HepG2 (cell line): ENCODE results near the gene NEK11.

ENCODE experiments used
- ATF1 ChIP-seq: IDR thresholded peaks from 2 replicates; pipeline ENCODE4 v1.6.1; 2016; ENCODE audit warnings: mild to moderate bottlenecking, control low read depth
- CTCF ChIP-seq: sonication (generic); formaldehyde crosslinking; IDR thresholded peaks from 2 replicates; pipeline ENCODE4 v1.5.0; 2020; ENCODE audit warnings: mild to moderate bottlenecking, missing genetic modification reagents, moderate library complexity
- FOSL1 ChIP-seq: sonication (generic); formaldehyde crosslinking; IDR thresholded peaks from 2 replicates; pipeline ENCODE4 v1.9.0; 2021; ENCODE audit warnings: missing genetic modification reagents, borderline replicate concordance
- GTF2F1 ChIP-seq: fragments of 150-350 bp; IDR thresholded peaks from 2 replicates; pipeline ENCODE4 v1.6.1; 2014; ENCODE audit warnings: low read length
- PPARG ChIP-seq: conservative IDR thresholded peaks from 2 replicates; pipeline ENCODE4 v1.6.1; 2016; ENCODE audit warnings: missing biosample characterization, missing genetic modification reagents
- RAD21 ChIP-seq: fragments of 450-650 bp; formaldehyde crosslinking; IDR thresholded peaks from 2 replicates; pipeline ENCODE4 v1.5.0; 2020; ENCODE audit warnings: mild to moderate bottlenecking
- TSC22D2 ChIP-seq: sonication (generic); formaldehyde crosslinking; IDR thresholded peaks from 2 replicates; pipeline ENCODE4 v1.5.1; 2020; ENCODE audit warnings: missing genetic modification reagents, mild to moderate bottlenecking, borderline replicate concordance
- ZBTB7A ChIP-seq: sonication (generic); formaldehyde crosslinking; IDR thresholded peaks from 2 replicates; pipeline ENCODE4 v1.8.0; 2022; ENCODE audit warnings: mild to moderate bottlenecking, missing genetic modification reagents
- ZFP1 ChIP-seq: IDR thresholded peaks from 2 replicates; pipeline ENCODE4 v1.6.1; 2016
- ZNF350 ChIP-seq: sonication (generic); formaldehyde crosslinking; IDR thresholded peaks from 2 replicates; pipeline ENCODE4 v1.4.0; 2020; ENCODE audit warnings: mild to moderate bottlenecking, low read depth, missing genetic modification reagents, borderline replicate concordance
- ZNF772 ChIP-seq: sonication (generic); formaldehyde crosslinking; IDR thresholded peaks from 2 replicates; pipeline ENCODE4 v1.5.0; 2020; ENCODE audit warnings: mild to moderate bottlenecking, missing genetic modification reagents
- TF ChIP-seq, protein P1 (sequence below): conservative IDR thresholded peaks from 2 replicates; pipeline ENCODE4 v1.6.1; 2018; ENCODE audit warnings: missing genetic modification reagents
- TF ChIP-seq, protein P2 (sequence below): sonication (generic); formaldehyde crosslinking; IDR thresholded peaks from 2 replicates; pipeline ENCODE4 v1.8.0; 2022; ENCODE audit warnings: mild to moderate bottlenecking, missing genetic modification reagents; ENCODE audit not compliant: insufficient replicate concordance

GRCh38 chr3:131020122-131020693 is 6.5 kb upstream of the NEK11 start:
- TF ChIP-seq ZNF350 (CRISPR knock-in tag) (no peak), ATF1 (CRISPR knock-in tag) (no peak), CTCF (CRISPR knock-in tag) (no peak), TSC22D2 (CRISPR knock-in tag) (no peak), ZBTB7A (CRISPR knock-in tag) (no peak), ZNF772 (CRISPR knock-in tag) (no peak), FOSL1 (CRISPR knock-in tag) (no peak), ZFP1 (CRISPR knock-in tag) (no peak), PPARG (CRISPR knock-in tag) (no peak), GTF2F1 (no peak), RAD21 (CRISPR knock-in tag) (no peak)
- TF ChIP-seq, protein P1, sequence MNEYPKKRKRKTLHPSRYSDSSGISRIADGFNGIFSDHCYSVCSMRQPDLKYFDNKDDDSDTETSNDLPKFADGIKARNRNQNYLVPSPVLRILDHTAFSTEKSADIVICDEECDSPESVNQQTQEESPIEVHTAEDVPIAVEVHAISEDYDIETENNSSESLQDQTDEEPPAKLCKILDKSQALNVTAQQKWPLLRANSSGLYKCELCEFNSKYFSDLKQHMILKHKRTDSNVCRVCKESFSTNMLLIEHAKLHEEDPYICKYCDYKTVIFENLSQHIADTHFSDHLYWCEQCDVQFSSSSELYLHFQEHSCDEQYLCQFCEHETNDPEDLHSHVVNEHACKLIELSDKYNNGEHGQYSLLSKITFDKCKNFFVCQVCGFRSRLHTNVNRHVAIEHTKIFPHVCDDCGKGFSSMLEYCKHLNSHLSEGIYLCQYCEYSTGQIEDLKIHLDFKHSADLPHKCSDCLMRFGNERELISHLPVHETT (CRISPR knock-in tag) = no peak
- TF ChIP-seq, protein P2, sequence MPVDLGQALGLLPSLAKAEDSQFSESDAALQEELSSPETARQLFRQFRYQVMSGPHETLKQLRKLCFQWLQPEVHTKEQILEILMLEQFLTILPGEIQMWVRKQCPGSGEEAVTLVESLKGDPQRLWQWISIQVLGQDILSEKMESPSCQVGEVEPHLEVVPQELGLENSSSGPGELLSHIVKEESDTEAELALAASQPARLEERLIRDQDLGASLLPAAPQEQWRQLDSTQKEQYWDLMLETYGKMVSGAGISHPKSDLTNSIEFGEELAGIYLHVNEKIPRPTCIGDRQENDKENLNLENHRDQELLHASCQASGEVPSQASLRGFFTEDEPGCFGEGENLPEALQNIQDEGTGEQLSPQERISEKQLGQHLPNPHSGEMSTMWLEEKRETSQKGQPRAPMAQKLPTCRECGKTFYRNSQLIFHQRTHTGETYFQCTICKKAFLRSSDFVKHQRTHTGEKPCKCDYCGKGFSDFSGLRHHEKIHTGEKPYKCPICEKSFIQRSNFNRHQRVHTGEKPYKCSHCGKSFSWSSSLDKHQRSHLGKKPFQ (CRISPR knock-in tag) = no peak
